ENCODE measurements around the gene NFYC.

DNA sequence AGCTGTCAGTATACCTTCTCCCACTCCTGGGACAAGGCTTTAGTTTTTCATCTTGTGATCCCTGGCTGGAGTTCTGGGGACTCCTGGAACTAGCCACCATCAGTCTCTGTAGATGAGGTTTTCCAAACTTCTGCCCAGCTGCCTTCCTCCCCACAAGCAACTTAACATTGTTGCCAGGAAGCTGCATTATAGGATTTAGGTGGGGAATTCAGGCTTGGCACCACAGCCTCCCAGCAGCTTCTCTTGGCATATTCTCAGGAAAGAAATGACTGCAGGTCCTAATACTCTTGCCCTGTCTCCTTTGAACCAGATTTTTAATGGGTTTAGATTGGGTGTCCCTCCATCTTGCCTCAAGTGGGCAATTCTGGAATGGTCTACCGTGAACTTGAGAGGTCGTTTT lies 73.5 kb downstream of the NFYC start:
- TF ChIP-seq, protein P1, sequence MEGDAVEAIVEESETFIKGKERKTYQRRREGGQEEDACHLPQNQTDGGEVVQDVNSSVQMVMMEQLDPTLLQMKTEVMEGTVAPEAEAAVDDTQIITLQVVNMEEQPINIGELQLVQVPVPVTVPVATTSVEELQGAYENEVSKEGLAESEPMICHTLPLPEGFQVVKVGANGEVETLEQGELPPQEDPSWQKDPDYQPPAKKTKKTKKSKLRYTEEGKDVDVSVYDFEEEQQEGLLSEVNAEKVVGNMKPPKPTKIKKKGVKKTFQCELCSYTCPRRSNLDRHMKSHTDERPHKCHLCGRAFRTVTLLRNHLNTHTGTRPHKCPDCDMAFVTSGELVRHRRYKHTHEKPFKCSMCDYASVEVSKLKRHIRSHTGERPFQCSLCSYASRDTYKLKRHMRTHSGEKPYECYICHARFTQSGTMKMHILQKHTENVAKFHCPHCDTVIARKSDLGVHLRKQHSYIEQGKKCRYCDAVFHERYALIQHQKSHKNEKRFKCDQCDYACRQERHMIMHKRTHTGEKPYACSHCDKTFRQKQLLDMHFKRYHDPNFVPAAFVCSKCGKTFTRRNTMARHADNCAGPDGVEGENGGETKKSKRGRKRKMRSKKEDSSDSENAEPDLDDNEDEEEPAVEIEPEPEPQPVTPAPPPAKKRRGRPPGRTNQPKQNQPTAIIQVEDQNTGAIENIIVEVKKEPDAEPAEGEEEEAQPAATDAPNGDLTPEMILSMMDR (IDR thresholded peaks at IDR 0.05) = no peak
- TF ChIP-seq POLR2A (IDR thresholded peaks at IDR 0.05) = no peak
